IPS DF 4.7 (cell line): ENCODE data around the gene HMCN2.
"Not testable (repeated sequence)": the region's sequence is repeated elsewhere in the genome, so short reads cannot be mapped to it uniquely, and the experiment has no call there.

Experiments used
- DNase-seq: peaks from one replicate; pipeline ENCODE4 v3.0.0-alpha.2; 2013; ENCODE audit warnings: low spot score; ENCODE audit errors: extremely low read depth

Gene HMCN2

DNA sequence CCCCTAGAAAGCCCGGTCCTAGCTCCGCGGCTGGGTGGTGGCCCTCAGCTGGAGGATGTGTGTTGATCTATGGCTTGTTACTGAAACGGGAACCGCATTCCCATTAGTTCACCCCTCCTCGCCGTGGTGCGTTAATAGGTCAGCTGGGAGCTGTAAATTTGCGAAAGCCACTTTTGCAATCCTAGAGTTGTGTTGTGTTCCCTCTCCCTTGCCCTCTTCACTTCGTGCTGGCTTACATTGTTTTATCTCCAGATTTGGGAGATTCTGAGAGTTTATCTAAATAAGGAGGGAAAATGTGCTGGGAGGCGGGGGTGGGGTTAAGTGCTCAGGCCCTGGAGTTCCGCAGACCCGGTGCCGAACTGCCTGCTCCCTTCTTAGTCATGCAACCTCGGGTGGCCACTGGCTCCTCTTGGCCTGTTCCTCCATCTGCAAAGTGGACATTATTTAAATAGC, 62.8 kb downstream of the HMCN2 start:
- no peak for DNase-seq

DNA sequence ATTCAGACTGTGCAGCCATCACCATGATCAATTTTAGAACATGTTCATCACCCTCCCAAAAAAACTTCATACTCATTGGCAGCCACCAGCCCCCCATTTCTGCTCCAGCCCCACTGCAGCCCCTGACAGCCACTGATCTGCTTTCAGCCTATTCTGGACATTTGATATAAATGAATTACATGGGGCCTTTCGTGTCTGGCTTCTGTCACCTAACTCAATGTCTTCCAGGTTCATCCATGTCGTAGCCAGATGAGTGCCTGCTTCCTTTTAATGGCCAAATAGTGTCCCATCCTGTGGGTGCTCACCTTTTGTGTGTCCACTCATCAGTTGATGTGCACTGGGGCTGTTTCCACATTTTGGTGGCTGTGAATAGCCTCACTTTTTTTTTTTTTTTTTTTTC, 63.5 kb downstream of the HMCN2 start:
- no peak for DNase-seq

- DNase-seq, result no peak
Observed at GRCh38 chr9:130330202-130330862, 64.8 kb downstream of the HMCN2 start.

- no peak for DNase-seq
Observed at GRCh38 chr9:130331061-130331460, 65.5 kb downstream of the HMCN2 start.

- DNase-seq, result no peak
Observed at GRCh38 chr9:130331573-130331972, 66.0 kb downstream of the HMCN2 start.

DNA sequence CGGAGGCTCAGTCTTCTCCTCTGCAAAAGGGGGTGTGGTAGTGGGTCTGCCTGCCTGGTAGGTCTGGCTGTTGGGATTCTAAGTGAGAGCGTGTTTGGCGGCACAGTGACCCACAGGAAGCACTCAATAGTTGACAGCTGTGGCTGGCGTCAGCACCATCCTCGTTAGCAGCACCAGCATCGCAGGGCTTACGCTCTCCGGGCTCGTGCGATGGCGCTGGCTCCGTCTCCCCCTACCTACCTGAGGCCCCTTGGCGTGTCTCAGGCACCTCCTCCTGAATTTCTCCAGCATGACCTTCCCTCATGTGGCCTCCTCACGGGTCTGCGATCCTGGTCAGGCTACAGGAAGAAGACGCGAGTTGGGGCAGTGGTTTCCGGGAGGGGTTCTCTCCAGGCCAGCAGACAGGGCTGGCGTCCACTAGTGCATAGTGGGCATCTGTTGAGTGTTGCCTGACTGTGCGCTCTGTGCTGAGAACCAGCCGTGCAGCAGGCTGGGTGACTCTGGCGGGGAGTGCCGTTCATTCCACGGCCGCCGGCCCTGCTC, 66.9 kb downstream of the HMCN2 start:
- no peak for DNase-seq

GRCh38 chr9:130333041-130333711, 67.6 kb downstream of the HMCN2 start:
- no peak for DNase-seq

GRCh38 chr9:130333712-130334062, 68.1 kb downstream of the HMCN2 start:
- no peak for DNase-seq

DNA sequence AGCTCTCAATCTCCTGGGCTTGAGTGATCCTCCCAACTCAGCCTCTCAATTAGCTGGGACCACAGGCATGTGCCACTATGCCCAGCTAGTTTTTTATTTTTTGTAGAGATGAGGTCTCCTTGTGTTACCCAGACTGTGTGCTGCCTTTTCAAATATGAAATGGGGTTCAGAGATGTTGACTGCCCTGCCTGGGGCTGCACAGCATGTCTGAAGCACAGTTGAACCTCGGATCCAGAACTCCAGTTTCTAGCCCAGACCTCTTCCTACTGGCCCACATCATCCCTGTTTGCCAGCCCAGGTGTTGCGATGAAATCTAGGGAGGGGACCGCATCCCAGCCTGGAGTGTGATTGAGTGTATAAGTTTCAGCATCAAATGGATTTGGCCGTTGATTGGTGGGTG, 69.4 kb downstream of the HMCN2 start:
- no peak for DNase-seq

DNA sequence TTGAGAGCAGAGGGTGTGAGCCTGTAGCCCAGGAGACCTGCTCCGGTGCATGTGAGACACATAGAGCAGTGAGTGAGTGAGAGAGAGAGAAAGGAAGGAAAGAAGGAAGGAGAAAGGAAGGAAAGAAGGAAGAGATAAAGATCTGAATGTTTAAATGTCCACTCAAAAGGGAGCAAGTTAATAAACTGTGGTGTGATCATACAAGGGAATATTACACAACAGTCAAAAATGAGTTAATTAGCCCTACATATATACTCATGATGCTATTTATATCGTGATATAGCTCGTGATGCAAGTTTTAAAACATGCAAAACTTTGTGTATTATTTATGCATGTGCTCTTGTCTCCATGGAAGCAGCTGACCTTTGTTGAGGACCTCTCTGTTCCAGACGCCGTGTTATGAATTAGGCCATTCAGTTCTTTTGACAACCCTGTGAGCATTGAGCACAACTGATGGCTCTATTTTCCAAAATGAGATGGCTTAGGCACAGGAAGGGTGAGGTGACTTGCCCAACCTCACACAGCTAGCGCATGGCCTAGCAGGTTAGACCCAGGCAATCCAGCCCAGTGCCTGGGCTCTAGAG, 70.6 kb downstream of the HMCN2 start:
- no peak for DNase-seq

DNA sequence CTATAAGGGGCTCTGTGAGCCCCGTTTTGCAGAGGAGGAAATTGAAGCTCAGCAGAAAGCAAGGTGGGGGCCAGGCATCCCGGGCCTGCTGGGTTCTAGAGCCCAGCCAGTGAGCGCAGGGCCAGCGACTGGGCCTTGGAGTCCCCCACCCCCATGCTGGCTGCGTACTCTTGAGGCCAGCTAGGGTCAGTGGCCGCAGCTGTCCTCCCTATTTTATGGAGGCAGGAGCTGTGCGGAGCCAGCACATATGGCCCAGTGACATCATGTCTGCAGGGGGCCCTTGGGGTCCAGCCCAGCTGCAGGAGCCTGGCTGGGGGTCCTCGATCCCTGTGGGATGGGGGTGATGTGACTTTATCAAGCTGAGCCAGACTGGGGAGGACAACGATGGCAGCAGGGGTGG, 71.3 kb downstream of the HMCN2 start:
- DNase-seq, result no peak

DNA sequence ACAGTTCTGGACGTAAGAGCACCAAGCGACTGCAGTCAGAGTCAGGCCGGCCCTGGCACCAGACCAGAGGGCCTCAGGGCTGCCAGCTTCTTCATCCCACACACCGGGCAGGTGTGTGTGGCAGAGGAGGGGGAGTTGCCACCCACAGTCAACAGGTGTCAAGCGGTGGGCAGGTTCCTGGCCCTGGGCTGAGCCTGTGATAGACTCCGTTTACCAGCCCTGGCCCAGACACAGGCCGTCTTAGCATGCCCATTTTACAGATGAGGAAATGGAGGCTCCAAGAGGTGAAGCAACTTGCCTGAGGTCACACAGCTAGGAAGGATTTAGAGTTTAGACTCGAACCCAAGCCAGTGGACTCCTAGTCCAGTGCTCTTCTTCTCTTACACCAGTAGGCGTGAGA, 71.8 kb downstream of the HMCN2 start:
- DNase-seq, result no peak

GRCh38 chr9:130337784-130338380, 72.3 kb downstream of the HMCN2 start:
- DNase-seq, result no peak

DNA sequence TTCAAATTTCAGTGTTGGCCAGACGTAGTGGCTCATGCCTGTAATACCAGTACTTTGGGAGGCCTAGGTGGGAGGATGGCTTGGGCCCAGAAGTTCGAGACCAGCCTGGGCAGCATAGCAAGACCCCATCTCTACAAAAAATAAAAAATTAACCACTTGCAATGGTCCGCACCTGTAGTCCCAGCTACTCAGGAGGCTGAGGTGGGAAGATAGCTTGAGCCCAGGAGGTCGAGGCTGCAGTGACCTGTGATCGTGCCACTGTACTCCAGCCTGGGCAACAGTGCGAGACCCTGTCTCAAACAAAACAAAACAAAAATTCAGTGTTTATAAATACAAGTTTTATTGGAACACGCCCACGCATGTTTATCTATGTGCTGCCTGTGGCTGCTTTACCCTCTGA, 73.3 kb downstream of the HMCN2 start:
- not testable (repeated sequence) for DNase-seq

GRCh38 chr9:130339306-130339705, 73.7 kb downstream of the HMCN2 start:
- no peak for DNase-seq

DNA sequence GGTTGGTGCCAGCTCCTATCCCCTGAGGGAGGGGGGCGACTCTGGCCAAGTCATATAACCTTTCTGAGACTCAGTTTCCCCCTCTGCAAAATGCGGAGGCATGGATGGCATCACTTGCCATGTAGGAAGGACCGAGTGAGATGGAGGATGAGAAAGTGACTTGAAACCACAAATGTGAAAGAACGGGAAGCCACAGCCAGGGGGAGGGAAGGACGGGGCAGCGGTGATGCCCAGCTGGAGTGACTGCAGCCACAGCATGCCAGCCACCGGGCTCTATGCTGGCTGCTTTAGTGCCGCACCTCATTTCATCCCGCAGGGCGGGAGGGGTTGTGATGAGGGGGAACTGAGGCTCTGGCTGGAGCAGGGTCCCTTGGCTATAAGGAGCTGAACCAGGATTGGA, 74.5 kb downstream of the HMCN2 start:
- DNase-seq, result no peak

DNA sequence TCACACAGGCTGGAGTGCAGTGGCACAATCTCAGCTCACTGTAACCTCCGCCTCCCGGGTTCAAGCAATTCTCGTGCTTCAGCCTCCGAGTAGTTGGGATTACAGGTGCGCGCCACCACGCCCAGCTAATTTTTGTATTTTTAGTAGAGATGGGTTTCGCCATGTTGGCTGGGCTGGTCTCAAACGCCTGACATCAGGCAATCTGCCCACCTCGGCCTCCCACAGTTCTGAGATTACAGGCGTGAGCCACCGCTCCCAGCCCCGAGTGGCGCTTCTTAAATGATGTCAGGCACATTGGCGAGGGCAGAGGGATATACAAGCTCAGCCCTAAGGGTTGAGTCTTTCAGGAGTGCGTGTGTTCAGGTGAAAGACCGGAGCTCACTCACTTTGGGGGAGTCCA, 75.0 kb downstream of the HMCN2 start:
- DNase-seq, result not testable (repeated sequence)

DNA sequence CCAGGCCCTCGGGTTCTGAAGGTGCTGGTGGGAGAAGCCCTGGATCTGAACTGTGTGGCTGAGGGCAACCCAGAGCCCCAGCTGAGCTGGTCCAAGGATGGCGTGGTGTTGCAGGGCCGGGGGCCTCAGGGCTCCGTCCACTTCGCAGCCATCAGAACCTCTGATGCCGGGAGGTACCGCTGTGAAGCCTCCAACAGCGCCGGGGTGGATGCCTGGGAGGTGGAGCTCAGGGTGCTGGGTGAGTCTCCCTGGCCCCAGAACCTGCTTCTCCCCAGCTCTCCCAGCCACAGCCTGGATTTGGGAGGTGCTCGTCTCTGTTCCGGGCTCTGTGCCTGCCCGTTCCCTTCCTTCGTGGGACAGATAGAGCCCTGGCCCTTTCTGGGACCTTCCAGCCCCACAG, 75.6 kb downstream of the HMCN2 start:
- DNase-seq, result no peak

- DNase-seq, result no peak
Observed at GRCh38 chr9:130341839-130342713, 76.5 kb downstream of the HMCN2 start.

DNA sequence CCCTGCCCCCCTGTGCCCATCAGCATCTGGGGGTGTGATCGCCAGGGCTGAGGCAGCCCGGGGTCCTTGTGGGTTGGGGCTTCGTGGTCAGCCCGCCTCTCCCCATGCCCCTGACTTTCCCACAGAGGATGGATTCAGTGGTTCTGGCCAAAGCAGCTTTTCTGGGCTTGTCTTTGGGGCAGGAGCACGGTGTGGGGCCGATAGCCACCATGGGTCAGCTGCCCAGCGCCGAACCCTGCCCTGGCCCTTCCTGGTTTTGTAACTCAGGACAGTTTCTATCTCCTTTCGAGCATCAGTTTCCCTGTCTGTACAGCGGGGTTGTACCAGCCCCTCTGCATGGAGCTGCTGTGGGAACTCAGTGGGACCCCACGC, 77.1 kb downstream of the HMCN2 start:
- DNase-seq, result no peak

GRCh38 chr9:130343445-130343918, 77.9 kb downstream of the HMCN2 start:
- DNase-seq, result no peak
